Measurements from ENCODE around the gene KSR2. TPM values are rescaled to one million over a fixed set of nuclear protein-coding genes. Genes with fewer than 3 reads are reported as not detected.

KSR2 gene
- total and polyA plus RNA-seq, 2 of the 4 experiments (the other 2 are of a cell fraction) = not detected

GRCh38 chr12:117486840-117487659, 481.7 kb downstream of the KSR2 start:
- no peak overlapping the region for H3K4me2 ChIP-seq (ENCODE audit: low read depth, low read length)

More at GRCh38 chr12:117486840-117487659, 481.7 kb downstream of the KSR2 start:
- H2BK120ac ChIP-seq (ENCODE audit: low read depth, low read length) = no peak overlapping the region
- no peak overlapping the region for H3K4me3 ChIP-seq (ENCODE audit: insufficient read depth, low read depth, low read length)
- no peak overlapping the region for H2AFZ ChIP-seq (replicated peaks; ENCODE audit: low read length, poor library complexity)
- H4K8ac ChIP-seq (ENCODE audit: low read depth in 2 of 2, low read length in 2 of 2) = no peak overlapping the region
- H4K91ac ChIP-seq (ENCODE audit: insufficient read depth, low read depth, low read length) = no peak overlapping the region
- no peak overlapping the region for H3K14ac ChIP-seq (replicated peaks; ENCODE audit: low read depth, low read length)
- in situ Hi-C loops (cut with MboI; ENCODE audit: low sequenced_read_pairs) (no loop called here), dilution Hi-C loops (cut with HindIII; ENCODE audit: low sequenced_read_pairs, unreplicated experiment) (no loop called here), intact Hi-C loops (cut with micrococcal nuclease) (no loop called here)
- no peak overlapping the region for H2AK5ac ChIP-seq (ENCODE audit: low read depth, low read length)
- no peak overlapping the region for H3K27ac ChIP-seq (ENCODE audit: insufficient read depth, low read length)
- no peak overlapping the region for H2BK5ac ChIP-seq (ENCODE audit: low read depth, low read length, poor library complexity, severe bottlenecking)
- no peak overlapping the region for H2BK20ac ChIP-seq (ENCODE audit: low read depth, low read length)
- TF ChIP-seq POLR2A (IDR thresholded peaks at IDR 0.05; ENCODE audit: low read depth, low read length) (no peak), SMC3 (IDR thresholded peaks at IDR 0.05; ENCODE audit: low read depth, low read length) (no peak), CTCF (conservative IDR thresholded peaks at IDR 0.05; ENCODE audit: low read depth, low read length) (no peak), RFX5 (IDR thresholded peaks at IDR 0.05; ENCODE audit: low read depth, low read length) (no peak), FOS (IDR thresholded peaks at IDR 0.05; ENCODE audit: low read depth, low read length) (no peak), CEBPB (IDR thresholded peaks at IDR 0.05; ENCODE audit: low read depth, low read length) (no peak), BHLHE40 (IDR thresholded peaks at IDR 0.05; ENCODE audit: low read depth, low read length) (no peak), MAFK (IDR thresholded peaks at IDR 0.05; ENCODE audit: low read depth, low read length) (no peak)
- no TSS peak for BruUV-seq (replicated peaks)
- H4K5ac ChIP-seq (ENCODE audit: low read depth, low read length) = no peak overlapping the region
- H3K4ac ChIP-seq (ENCODE audit: low read depth, low read length) = no peak overlapping the region
- H3K79me1 ChIP-seq (ENCODE audit: low read depth in 1 of 2, low read length in 2 of 2) = no peaks in the 10 kb centered on the region
- DNase-seq = no peak
- H3K4me1 ChIP-seq (ENCODE audit: control insufficient read depth, insufficient read depth, low read length) = no peaks in the 10 kb centered on the region
- no peaks in the 10 kb centered on the region for H4K20me1 ChIP-seq (ENCODE audit: insufficient read depth, low read length)
- no peak overlapping the region for H3K9ac ChIP-seq (ENCODE audit: low read depth, low read length)
- no peak overlapping the region for H3K18ac ChIP-seq (ENCODE audit: low read depth, low read length)
- no peaks in the 10 kb centered on the region for H3K36me3 ChIP-seq (ENCODE audit: control insufficient read depth, insufficient read depth, low read length)
- H3K9me1 ChIP-seq (ENCODE audit: insufficient read depth, low read length) = no peaks in the 10 kb centered on the region
- no peak overlapping the region for H3K56ac ChIP-seq (ENCODE audit: extremely low read depth, insufficient read depth, low read length)
- no peak for ATAC-seq (ENCODE audit: low read depth)
- H3K23ac ChIP-seq (ENCODE audit: low read depth, low read length) = no peak overlapping the region
- peaks cover 22% of the 10 kb centered on the region for H3K9me3 ChIP-seq (ENCODE audit: control insufficient read depth, insufficient read depth, low read length)
- POLR2A ChIA-PET (ENCODE audit: unreplicated experiment) = no interaction called here
- H2BK15ac ChIP-seq (ENCODE audit: low read depth, low read length) = no peak overlapping the region
- H2AK9ac ChIP-seq (replicated peaks; ENCODE audit: low read depth, low read length, poor library complexity) = no peak overlapping the region
- no peaks in the 10 kb centered on the region for H3K27me3 ChIP-seq (ENCODE audit: control insufficient read depth, insufficient read depth, low read length)
- CTCF ChIA-PET = no interaction called here
- WGBS, 2 experiments (ENCODE audit: extremely low coverage in 2 of 2, insufficient read length in 1 of 2) = no CpG with 5 or more reads among the region's 5 CpGs

Measured in IMR-90 (cell line).